ENCODE data around the gene GP9.

DNA sequence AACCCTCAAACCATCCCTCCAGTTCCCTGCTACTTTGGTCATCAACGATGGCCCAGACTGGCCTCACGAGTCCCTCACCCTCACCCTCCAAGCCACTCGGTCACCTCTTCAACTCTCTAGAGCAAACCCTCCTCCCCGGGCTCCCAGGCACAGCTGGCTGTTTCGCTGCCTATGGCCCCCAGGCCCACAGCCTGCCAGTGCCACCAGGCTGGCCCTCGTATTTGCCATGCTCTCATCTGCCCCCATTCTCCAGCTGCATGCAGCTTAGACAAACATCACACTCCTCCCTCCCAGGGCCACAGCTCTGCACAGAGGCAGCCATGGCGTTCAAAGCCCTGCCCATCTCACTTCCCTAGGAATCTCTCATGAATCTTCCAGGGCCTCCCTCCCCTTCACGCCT lies 47.2 kb downstream of the GP9 start:
- TF ChIP-seq, protein P1, sequence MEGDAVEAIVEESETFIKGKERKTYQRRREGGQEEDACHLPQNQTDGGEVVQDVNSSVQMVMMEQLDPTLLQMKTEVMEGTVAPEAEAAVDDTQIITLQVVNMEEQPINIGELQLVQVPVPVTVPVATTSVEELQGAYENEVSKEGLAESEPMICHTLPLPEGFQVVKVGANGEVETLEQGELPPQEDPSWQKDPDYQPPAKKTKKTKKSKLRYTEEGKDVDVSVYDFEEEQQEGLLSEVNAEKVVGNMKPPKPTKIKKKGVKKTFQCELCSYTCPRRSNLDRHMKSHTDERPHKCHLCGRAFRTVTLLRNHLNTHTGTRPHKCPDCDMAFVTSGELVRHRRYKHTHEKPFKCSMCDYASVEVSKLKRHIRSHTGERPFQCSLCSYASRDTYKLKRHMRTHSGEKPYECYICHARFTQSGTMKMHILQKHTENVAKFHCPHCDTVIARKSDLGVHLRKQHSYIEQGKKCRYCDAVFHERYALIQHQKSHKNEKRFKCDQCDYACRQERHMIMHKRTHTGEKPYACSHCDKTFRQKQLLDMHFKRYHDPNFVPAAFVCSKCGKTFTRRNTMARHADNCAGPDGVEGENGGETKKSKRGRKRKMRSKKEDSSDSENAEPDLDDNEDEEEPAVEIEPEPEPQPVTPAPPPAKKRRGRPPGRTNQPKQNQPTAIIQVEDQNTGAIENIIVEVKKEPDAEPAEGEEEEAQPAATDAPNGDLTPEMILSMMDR (IDR thresholded peaks at IDR 0.05), result no peak
- no peak for TF ChIP-seq POLR2A (IDR thresholded peaks at IDR 0.05)

Measured in heart left ventricle (tissue), 13 donors.